ENCODE data around the gene TBRG4.

GRCh38 chr7:45108863-45109262 is 2.6 kb downstream of the TBRG4 start:
- TF ChIP-seq CTCF (IDR thresholded peaks at IDR 0.05) (no peak), POLR2A (IDR thresholded peaks at IDR 0.05) (no peak), EP300 (IDR thresholded peaks at IDR 0.05) (no peak)
